ENCODE results near the gene PRKCD. TPM values are rescaled to one million over a fixed set of nuclear protein-coding genes. Genes with fewer than 3 reads are reported as not detected.

Gene PRKCD
- total RNA-seq, 1 donor from 2014 or later: 9.9 TPM

GRCh38 chr3:53184701-53185100 lies 23.7 kb downstream of the PRKCD start:
- Mint-ChIP-seq H3K9me3 (ENCODE audit: unreplicated experiment) (no peaks in the 10 kb centered on the region), H3K4me3 (ENCODE audit: unreplicated experiment) (no peak overlapping the region), H3K27me3 (ENCODE audit: unreplicated experiment) (peaks cover 4% of the 10 kb centered on the region), H3K4me1 (ENCODE audit: unreplicated experiment) (no peaks in the 10 kb centered on the region), H3K36me3 (ENCODE audit: low read depth, unreplicated experiment) (peaks cover 17% of the 10 kb centered on the region), H3K27ac (ENCODE audit: unreplicated experiment) (no peak overlapping the region)
- no peak for DNase-seq (ENCODE audit: low spot score)
- TF ChIP-seq CTCF (IDR thresholded peaks at IDR 0.05; ENCODE audit: unreplicated experiment): no peak

- H3K4me3 Mint-ChIP-seq (ENCODE audit: unreplicated experiment): no peak overlapping the region
- TF ChIP-seq CTCF (IDR thresholded peaks at IDR 0.05; ENCODE audit: unreplicated experiment): no peak
- no peaks in the 10 kb centered on the region for H3K9me3 Mint-ChIP-seq (ENCODE audit: unreplicated experiment)
- peaks cover 16% of the 10 kb centered on the region for H3K36me3 Mint-ChIP-seq (ENCODE audit: low read depth, unreplicated experiment)
- no peak overlapping the region for H3K27ac Mint-ChIP-seq (ENCODE audit: unreplicated experiment)
- H3K4me1 Mint-ChIP-seq (ENCODE audit: unreplicated experiment): no peaks in the 10 kb centered on the region
- H3K27me3 Mint-ChIP-seq (ENCODE audit: unreplicated experiment): peaks cover 4% of the 10 kb centered on the region
- no peak for DNase-seq (ENCODE audit: low spot score)
Measured at GRCh38 chr3:53185761-53186465, 24.9 kb downstream of the PRKCD start.

- H3K27me3 Mint-ChIP-seq (ENCODE audit: unreplicated experiment): peaks cover 4% of the 10 kb centered on the region
- no peaks in the 10 kb centered on the region for H3K4me1 Mint-ChIP-seq (ENCODE audit: unreplicated experiment)
- peaks cover 16% of the 10 kb centered on the region for H3K36me3 Mint-ChIP-seq (ENCODE audit: low read depth, unreplicated experiment)
- H3K9me3 Mint-ChIP-seq (ENCODE audit: unreplicated experiment): no peaks in the 10 kb centered on the region
- H3K4me3 Mint-ChIP-seq (ENCODE audit: unreplicated experiment): no peak overlapping the region
- TF ChIP-seq CTCF (IDR thresholded peaks at IDR 0.05; ENCODE audit: unreplicated experiment): no peak
- no peak for DNase-seq (ENCODE audit: low spot score)
- H3K27ac Mint-ChIP-seq (ENCODE audit: unreplicated experiment): no peak overlapping the region
Measured at GRCh38 chr3:53186726-53187125, 25.7 kb downstream of the PRKCD start.

- no peak for DNase-seq (ENCODE audit: low spot score)
- Mint-ChIP-seq H3K4me1 (ENCODE audit: unreplicated experiment) (peaks cover 5% of the 10 kb centered on the region), H3K27ac (ENCODE audit: unreplicated experiment) (no peak overlapping the region), H3K9me3 (ENCODE audit: unreplicated experiment) (no peaks in the 10 kb centered on the region), H3K36me3 (ENCODE audit: low read depth, unreplicated experiment) (peaks cover 18% of the 10 kb centered on the region), H3K27me3 (ENCODE audit: unreplicated experiment) (peaks cover 4% of the 10 kb centered on the region), H3K4me3 (ENCODE audit: unreplicated experiment) (peak overlapping the region; percentile 25)
- no peak for TF ChIP-seq CTCF (IDR thresholded peaks at IDR 0.05; ENCODE audit: unreplicated experiment)
Measured at GRCh38 chr3:53187430-53187829, 26.4 kb downstream of the PRKCD start.

GRCh38 chr3:53188136-53188685 lies 27.2 kb downstream of the PRKCD start:
- DNase-seq (ENCODE audit: low spot score): no peak
- TF ChIP-seq CTCF (IDR thresholded peaks at IDR 0.05; ENCODE audit: unreplicated experiment): no peak
- H3K36me3 Mint-ChIP-seq (ENCODE audit: low read depth, unreplicated experiment): peaks cover 18% of the 10 kb centered on the region

More at GRCh38 chr3:53188136-53188685, 27.2 kb downstream of the PRKCD start:
- Mint-ChIP-seq H3K27ac (ENCODE audit: unreplicated experiment) (no peak overlapping the region), H3K9me3 (ENCODE audit: unreplicated experiment) (no peaks in the 10 kb centered on the region), H3K4me3 (ENCODE audit: unreplicated experiment) (no peak overlapping the region), H3K27me3 (ENCODE audit: unreplicated experiment) (peaks cover 5% of the 10 kb centered on the region), H3K4me1 (ENCODE audit: unreplicated experiment) (peaks cover 10% of the 10 kb centered on the region)

All from endothelial cell (in vitro differentiated cells).